Endothelial cell of umbilical vein (primary cell): ENCODE measurements around the gene WDR93. TPM values are rescaled to one million over a fixed set of nuclear protein-coding genes. Genes with fewer than 3 reads are reported as not detected.

Experiments used
- BruUV-seq: library from RNA; stranded (reverse); fragments of 400-500 nt; replicated peaks from 2 replicates; lab custom pipeline; 2021; lab: Mats Ljungman, UMichigan
- CTCF ChIA-PET: fragments of 300-600, 350-600 bp; sonication (Branson Sonifier 250); formaldehyde crosslinking; loops from one replicate; lab custom pipeline; 2021; ENCODE audit warnings: antibody characterized with exemption, inconsistent platforms; lab: Charles Lee
- POLR2A ChIA-PET: fragments of 300-600, 350-600 bp; sonication (Branson Sonifier 250); formaldehyde crosslinking; loops from one replicate; lab custom pipeline; 2021; ENCODE audit warnings: antibody characterized with exemption, inconsistent platforms; lab: Charles Lee
- DNase-seq: peaks from one replicate; pipeline ENCODE4 v3.0.0-alpha.2; 2011; ENCODE audit warnings: low read depth, low spot score
- FAIRE-seq: peaks from 2 replicates; lab custom pipeline; 2011; peaks lifted over from hg19 to GRCh38; lab: Jason Lieb, UNC
- H2AFZ ChIP-seq: 2 replicates; pipeline ENCODE4 v1.6.0; 2012; ENCODE audit warnings: low read depth, low read length, control low read depth, inconsistent platforms
- H3K27ac ChIP-seq: 2 replicates; pipeline ENCODE4 v1.5.1; 2011; ENCODE audit warnings: low read depth, mild to moderate bottlenecking, control low read depth, low read length, moderate library complexity; ENCODE audit not compliant: insufficient read depth
- H3K27me3 ChIP-seq, 2 experiments: 2 replicates each; pipeline versions ENCODE4 v1.6.0 to v1.6.1; 2011; ENCODE audit warnings: low read length in 2 of 2, mixed read lengths in 1 of 2; ENCODE audit not compliant: control insufficient read depth in 2 of 2, insufficient read depth in 2 of 2
- H3K36me3 ChIP-seq, 2 experiments: 2 replicates in 1 of 2; 3 replicates in 1 of 2; pipeline ENCODE4 v1.5.1; 2011; ENCODE audit warnings: low read length in 2 of 2, mild to moderate bottlenecking in 1 of 2, moderate library complexity in 1 of 2; ENCODE audit not compliant: control insufficient read depth in 2 of 2, insufficient read depth in 2 of 2; ENCODE audit errors: extremely low read depth in 1 of 2
- H3K4me1 ChIP-seq: 3 replicates; pipeline ENCODE4 v1.5.1; 2011; ENCODE audit warnings: mild to moderate bottlenecking, low read length; ENCODE audit not compliant: control insufficient read depth, insufficient read depth; ENCODE audit errors: extremely low read depth
- H3K4me2 ChIP-seq: 2 replicates; pipeline ENCODE4 v1.6.1; 2011; ENCODE audit warnings: low read length, control low read depth, mixed read lengths; ENCODE audit not compliant: insufficient read depth
- H3K4me3 ChIP-seq, 3 experiments: fragments of 200-600 bp in 1 of 3; sonication (generic), shearing (Covaris generic) in 1 of 3; replicated peaks in 1 of 3; 2 replicates each; pipeline ENCODE4 v1.5.1; 2011 to 2016; ENCODE audit warnings: control low read depth in 3 of 3, low read length in 3 of 3, mild to moderate bottlenecking in 2 of 3, inconsistent platforms in 1 of 3, low read depth in 1 of 3, moderate library complexity in 1 of 3; ENCODE audit not compliant: insufficient read depth in 1 of 3
- H3K79me2 ChIP-seq: 2 replicates; pipeline ENCODE4 v1.6.0; 2012; ENCODE audit warnings: low read length, inconsistent platforms; ENCODE audit not compliant: control insufficient read depth, insufficient read depth
- H3K9ac ChIP-seq: replicated peaks from 2 replicates; pipeline ENCODE3; 2011; ENCODE audit warnings: low read length, control low read depth; ENCODE audit not compliant: insufficient read depth; ENCODE audit errors: extremely low read depth
- H3K9me1 ChIP-seq: replicated peaks from 3 replicates; pipeline ENCODE4 v1.6.0; 2011; ENCODE audit warnings: mild to moderate bottlenecking, low read length; ENCODE audit not compliant: control insufficient read depth, insufficient read depth; ENCODE audit errors: extremely low read depth
- H3K9me3 ChIP-seq: replicated peaks from 2 replicates; pipeline ENCODE4 v1.5.1; 2012; ENCODE audit warnings: low read length, inconsistent platforms; ENCODE audit not compliant: control insufficient read depth, insufficient read depth
- H4K20me1 ChIP-seq: replicated peaks from 2 replicates; pipeline ENCODE3; 2011; ENCODE audit warnings: mild to moderate bottlenecking, low read length; ENCODE audit not compliant: control insufficient read depth, insufficient read depth; ENCODE audit errors: extremely low read depth
- EZH2 ChIP-seq: IDR thresholded peaks from 2 replicates; pipeline ENCODE4 v1.6.1; 2012; ENCODE audit warnings: borderline replicate concordance, low read depth, mild to moderate bottlenecking, moderate library complexity, low read length, inconsistent platforms; ENCODE audit not compliant: severe bottlenecking
- FOS ChIP-seq: IDR thresholded peaks from 2 replicates; pipeline ENCODE4 v1.6.1; 2011; ENCODE audit warnings: mild to moderate bottlenecking, low read length, moderate library complexity, borderline replicate concordance; ENCODE audit not compliant: insufficient read depth
- GATA2 ChIP-seq: IDR thresholded peaks from 2 replicates; pipeline ENCODE4 v1.7.0; 2011; ENCODE audit warnings: low read depth, mild to moderate bottlenecking, moderate library complexity, mixed read lengths, low read length; ENCODE audit not compliant: insufficient read length, insufficient read depth
- JUN ChIP-seq: IDR thresholded peaks from 2 replicates; pipeline ENCODE4 v1.6.1; 2011; ENCODE audit warnings: borderline replicate concordance, low read depth; ENCODE audit not compliant: insufficient read length, insufficient read depth
- MYC ChIP-seq: IDR thresholded peaks from one replicate; pipeline ENCODE4 v1.6.1; 2011; ENCODE audit warnings: mild to moderate bottlenecking, low read depth, low read length
- POLR2A ChIP-seq: IDR thresholded peaks from 2 replicates; pipeline ENCODE4 v1.6.1; 2012; ENCODE audit warnings: low read depth, mild to moderate bottlenecking, control low read depth, low read length
- POLR2AphosphoS5 ChIP-seq: IDR thresholded peaks from 2 replicates; pipeline ENCODE4 v1.6.1; 2012; ENCODE audit warnings: low read depth, mild to moderate bottlenecking, control low read depth, low read length, moderate library complexity; ENCODE audit not compliant: insufficient read depth
- dilution Hi-C: fragments of 300-500 bp; cut with MboI; formaldehyde crosslinking; loops from one replicate; pipeline ENCODE4 v1.15.0; 2019; ENCODE audit warnings: low sequenced_read_pairs; ENCODE audit not compliant: extremely low pct_ligation_motif_present
- intact Hi-C: fragments of 100-400 bp; cut with micrococcal nuclease; formaldehyde crosslinking; loops from one replicate; pipeline ENCODE4 v1.10.0; 2022
- polyA plus RNA-seq, 4 experiments: library from polyadenylated mRNA; depleted of rRNA in 3 of 4; stranded (reverse) in 3 of 4; unstranded in 1 of 4; fragments of >200 nt; gene quantifications; 2 replicates each; pipeline versions ENCODE4 v1.2.1 to v1.2.3, GENCODE V29; 2011 to 2012; ENCODE audit warnings: missing spikeins in 1 of 4
- total RNA-seq: library from RNA; stranded (reverse); gene quantifications from 2 replicates; pipeline ENCODE4 v1.2.3, GENCODE V29; 2021
- TF ChIP-seq, protein P1 (sequence below): IDR thresholded peaks from 2 replicates; pipeline ENCODE4 v1.6.1; 2011; ENCODE audit not compliant: insufficient read depth, insufficient read length
- TF ChIP-seq, protein P2 (sequence below), 2 donors: IDR thresholded peaks; 1 replicate in 1 of 2; 2 replicates in 1 of 2; pipeline ENCODE4 v1.5.1; 2011; ENCODE audit warnings: low read length in 2 of 2, mild to moderate bottlenecking in 2 of 2, moderate library complexity in 2 of 2, control low read depth in 1 of 2, inconsistent platforms in 1 of 2, low read depth in 1 of 2; ENCODE audit not compliant: insufficient read depth in 1 of 2; ENCODE audit errors: extremely low read depth in 1 of 2

WDR93 gene
- total and polyA plus RNA-seq, 2 donors (not counting 3 experiments of a cell fraction or from before 2014, with no cell fraction given) = 0.07 TPM; not detected in 1

DNA sequence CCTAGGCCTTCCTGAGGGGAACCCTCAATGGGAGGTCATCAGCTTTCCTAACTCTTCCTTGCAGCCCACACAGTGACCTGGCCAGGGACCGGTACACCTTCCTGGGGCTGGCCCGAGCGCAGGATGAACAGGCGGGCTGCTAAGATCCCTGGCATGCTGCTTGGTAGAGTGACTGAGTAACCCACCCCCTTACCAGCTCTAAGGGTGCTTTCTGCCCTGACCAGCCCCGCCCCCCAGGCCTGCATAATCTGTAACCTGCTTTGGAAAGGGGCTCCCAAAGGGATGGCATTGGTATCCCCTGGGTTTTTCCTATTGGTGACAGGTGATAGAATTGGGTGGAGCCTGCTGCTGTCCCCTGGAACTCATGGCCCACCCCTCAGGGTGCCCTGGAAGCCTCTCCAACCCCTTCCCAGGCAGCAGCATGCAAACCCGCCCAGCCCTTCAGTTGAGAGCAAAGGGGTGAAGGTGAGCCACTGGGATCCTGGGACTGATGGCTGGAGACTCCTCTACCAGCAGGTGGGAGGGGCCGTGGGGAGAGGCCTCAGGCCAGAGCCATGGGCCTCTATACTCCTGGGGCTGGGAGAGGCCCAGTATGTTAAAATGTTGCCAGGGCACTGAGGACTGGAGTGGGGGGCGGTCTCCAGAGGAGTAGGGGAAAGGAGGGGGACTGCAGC is 24.3 kb upstream of the WDR93 start:
- H4K20me1 ChIP-seq = no peaks in the 10 kb centered on the region
- BruUV-seq = no TSS peak
- no peak overlapping the region for H3K4me2 ChIP-seq
- intact Hi-C loops (no loop called here), dilution Hi-C loops (no loop called here)
- H3K4me3 ChIP-seq = no peak overlapping the region
- ChIA-PET POLR2A (no interaction called here), CTCF (interaction anchor here (1.4 to 1.5 kb wide), 2 partner anchors 12 to 246 kb away, joined by 3 read pairs; partner anchors contain the start of genes ARPIN and KIF7)
- H3K4me1 ChIP-seq = peaks cover 20% of the 10 kb centered on the region
- no peak for FAIRE-seq
- H3K9me3 ChIP-seq = no peaks in the 10 kb centered on the region
- H3K9ac ChIP-seq = peak overlapping the region; percentile 54
- H3K27me3 ChIP-seq = no peaks in the 10 kb centered on the region
- H3K36me3 ChIP-seq = no peaks in the 10 kb centered on the region
- no peak overlapping the region for H3K27ac ChIP-seq
- H3K9me1 ChIP-seq = no peaks in the 10 kb centered on the region
- no peak for DNase-seq
- no peaks in the 10 kb centered on the region for H3K79me2 ChIP-seq
- TF ChIP-seq, protein P1, sequence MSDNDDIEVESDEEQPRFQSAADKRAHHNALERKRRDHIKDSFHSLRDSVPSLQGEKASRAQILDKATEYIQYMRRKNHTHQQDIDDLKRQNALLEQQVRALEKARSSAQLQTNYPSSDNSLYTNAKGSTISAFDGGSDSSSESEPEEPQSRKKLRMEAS = no peak
- TF ChIP-seq FOS (no peak), JUN (no peak), POLR2AphosphoS5 (no peak), POLR2A (no peak), GATA2 (no peak), EZH2 (no peak), MYC (no peak)
- TF ChIP-seq, protein P2, sequence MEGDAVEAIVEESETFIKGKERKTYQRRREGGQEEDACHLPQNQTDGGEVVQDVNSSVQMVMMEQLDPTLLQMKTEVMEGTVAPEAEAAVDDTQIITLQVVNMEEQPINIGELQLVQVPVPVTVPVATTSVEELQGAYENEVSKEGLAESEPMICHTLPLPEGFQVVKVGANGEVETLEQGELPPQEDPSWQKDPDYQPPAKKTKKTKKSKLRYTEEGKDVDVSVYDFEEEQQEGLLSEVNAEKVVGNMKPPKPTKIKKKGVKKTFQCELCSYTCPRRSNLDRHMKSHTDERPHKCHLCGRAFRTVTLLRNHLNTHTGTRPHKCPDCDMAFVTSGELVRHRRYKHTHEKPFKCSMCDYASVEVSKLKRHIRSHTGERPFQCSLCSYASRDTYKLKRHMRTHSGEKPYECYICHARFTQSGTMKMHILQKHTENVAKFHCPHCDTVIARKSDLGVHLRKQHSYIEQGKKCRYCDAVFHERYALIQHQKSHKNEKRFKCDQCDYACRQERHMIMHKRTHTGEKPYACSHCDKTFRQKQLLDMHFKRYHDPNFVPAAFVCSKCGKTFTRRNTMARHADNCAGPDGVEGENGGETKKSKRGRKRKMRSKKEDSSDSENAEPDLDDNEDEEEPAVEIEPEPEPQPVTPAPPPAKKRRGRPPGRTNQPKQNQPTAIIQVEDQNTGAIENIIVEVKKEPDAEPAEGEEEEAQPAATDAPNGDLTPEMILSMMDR (IDR thresholded peaks at IDR 0.05; ENCODE audit: extremely low read depth in 1 of 2, insufficient read depth in 1 of 2, low read depth in 1 of 2, low read length in 2 of 2) = no peak
- peak overlapping the region; percentile 92 for H2AFZ ChIP-seq
